Stimulated activated CD8-positive, alpha-beta memory T cell treated with anti-CD3 and anti-CD28 coated beads, Interleukin-12 subunit alpha, Interleukin-12 subunit beta, amount 100 ng/mL, for 24 hours (primary cell): ENCODE results near the gene RBM20.

ENCODE experiments used
- DNase-seq: peaks from one replicate; pipeline ENCODE4 v3.0.0-alpha.2; 2020; ENCODE audit errors: extremely low read depth

Gene RBM20

DNA sequence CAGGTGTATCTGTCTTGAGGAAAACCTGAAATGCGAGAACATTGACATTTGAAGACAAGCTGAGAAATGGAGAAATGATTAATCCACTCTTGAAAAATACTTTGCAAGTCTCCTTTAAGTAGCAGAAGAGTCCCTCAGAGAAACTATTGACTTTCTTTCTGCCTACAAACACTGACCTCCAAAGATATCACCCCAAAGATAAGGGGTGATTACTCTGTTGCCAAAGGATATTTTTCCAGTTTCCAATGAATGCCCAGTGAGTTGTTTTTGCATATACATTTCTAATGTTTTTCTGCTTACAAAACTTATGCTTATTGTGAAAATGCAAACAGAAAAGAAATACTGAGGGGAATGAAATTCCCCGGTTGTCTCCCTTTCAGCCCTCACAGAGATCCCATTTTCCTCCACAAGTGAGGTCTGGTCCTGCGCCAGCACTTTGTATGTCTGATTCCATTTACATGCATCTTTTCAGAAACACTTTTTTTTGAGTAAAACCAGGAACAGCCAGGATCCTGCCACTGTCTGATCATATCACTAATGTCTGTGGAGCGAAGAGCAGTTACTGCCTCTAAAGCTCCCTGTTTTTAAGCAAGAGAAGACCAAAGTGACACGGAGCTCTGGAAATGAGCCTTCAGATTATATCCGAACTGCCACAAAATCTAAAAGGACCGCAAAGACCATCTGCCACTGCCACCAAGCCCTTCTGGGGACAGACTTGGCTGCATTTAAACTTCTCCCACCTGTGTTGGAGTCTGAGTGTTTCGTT lies 144.7 kb downstream of the RBM20 start:
- DNase-seq, result no peak

- DNase-seq, result no peak
These were observed 145.7 kb downstream of the RBM20 start for GRCh38 chr10:110789604-110790433.

DNA sequence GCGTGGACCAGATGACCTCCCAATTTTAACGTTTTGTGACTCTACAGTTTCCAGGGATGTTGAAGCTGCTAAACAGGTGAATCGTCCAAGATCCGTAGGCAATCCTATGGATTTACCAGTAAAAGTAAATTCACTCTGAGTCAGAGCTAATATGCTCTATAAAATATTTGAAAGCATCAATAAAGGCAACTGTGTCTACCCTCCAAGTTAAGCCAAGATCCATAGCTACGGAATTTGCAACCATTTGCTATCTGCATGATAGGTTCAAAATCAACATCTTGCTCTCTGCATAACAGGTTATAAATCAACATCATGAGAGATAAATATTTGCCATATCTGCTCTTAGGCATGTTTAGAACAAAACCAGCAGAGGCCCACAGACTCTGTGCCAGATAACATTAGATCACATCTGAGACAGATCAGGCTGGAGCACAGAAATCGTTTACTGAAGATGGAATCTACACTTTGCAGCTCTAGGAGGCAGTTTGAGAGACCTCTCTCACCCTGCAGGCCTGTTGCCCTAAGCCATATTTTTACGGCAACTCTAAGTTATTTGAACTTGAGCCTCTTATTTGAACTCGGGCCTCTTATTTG lies 146.9 kb downstream of the RBM20 start:
- DNase-seq, result no peak

- no peak for DNase-seq
These were observed 147.5 kb downstream of the RBM20 start for GRCh38 chr10:110791541-110792073.

DNA sequence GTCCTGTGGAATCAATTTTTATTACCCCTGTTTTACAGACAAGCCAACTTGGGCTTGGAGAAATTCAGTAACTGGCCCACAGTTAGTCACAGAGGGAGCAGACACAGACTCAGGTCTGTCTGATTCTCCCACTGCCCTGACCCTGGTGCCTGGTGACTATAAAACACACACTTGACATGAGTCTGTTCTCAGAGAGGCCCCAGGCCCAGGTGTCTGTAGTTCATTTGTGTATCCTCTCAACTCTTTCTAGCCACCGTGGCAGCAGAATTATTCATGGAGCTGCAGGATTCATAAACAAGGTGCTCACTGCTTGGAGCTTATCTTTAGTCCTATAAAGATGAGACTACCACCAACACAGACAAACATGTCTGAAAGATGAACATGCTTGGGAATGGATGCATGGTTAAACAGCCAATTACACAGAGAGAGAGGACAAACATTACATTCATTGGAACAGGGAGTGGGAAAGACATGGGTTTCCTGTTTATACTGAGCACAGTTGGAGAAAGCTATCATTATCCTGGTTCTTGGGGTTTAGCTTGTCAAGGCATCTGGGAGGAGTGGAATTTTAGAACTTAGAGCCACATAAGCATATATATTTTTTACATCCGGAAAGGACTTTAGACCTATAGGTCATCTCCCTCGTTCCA lies 148.5 kb downstream of the RBM20 start:
- no peak for DNase-seq

- no peak for DNase-seq
These were observed 149.1 kb downstream of the RBM20 start for GRCh38 chr10:110793128-110793812.

GRCh38 chr10:110793886-110794285 lies 149.8 kb downstream of the RBM20 start:
- DNase-seq, result no peak

- no peak for DNase-seq
These were observed 150.7 kb downstream of the RBM20 start for GRCh38 chr10:110794808-110795207.

GRCh38 chr10:110797416-110797815 lies 153.3 kb downstream of the RBM20 start:
- DNase-seq, result no peak

DNA sequence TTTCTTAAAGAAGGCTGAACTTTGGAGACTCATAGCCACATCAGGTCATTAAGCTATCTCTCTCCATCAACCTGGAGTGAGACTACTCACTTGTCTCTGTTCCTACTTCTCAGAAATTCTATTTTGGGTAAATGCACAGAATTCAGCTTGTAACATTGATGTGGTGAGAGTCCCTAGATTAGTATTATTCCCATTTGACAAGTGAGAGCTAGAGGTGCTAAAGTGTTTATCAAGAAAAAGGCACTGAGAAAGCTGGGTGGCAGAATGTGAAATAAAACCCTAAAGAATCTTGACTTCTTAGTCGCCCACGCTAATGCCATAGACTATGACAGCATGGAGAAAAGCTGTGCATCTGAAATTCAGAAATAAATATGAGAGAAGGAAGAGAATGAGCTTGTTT lies 154.2 kb downstream of the RBM20 start:
- DNase-seq, result no peak

DNA sequence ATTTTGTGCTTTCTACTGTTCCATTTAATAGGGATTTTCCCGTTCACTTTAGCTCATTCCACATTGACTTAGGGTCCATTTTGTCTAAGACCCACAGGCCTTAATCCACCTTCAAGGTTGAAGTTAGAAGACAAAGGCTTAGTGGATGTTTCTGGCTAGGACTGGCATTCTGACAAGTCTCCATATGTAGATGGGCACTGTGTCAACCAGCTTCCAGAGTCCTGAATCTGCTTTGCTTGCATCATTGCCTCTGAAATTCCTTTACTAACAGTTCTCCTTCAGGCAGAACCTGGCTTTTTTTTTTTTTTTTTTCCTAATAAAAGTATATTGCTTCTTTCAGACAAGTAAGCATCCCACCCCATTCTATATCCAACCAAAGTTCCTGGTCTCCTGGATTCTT lies 158.0 kb downstream of the RBM20 start:
- no peak for DNase-seq

GRCh38 chr10:110802551-110803238 lies 158.6 kb downstream of the RBM20 start:
- no peak for DNase-seq

GRCh38 chr10:110803239-110803749 lies 159.2 kb downstream of the RBM20 start:
- no peak for DNase-seq

GRCh38 chr10:110803830-110804338 lies 159.7 kb downstream of the RBM20 start:
- DNase-seq, result no peak

GRCh38 chr10:110804376-110804775 lies 160.2 kb downstream of the RBM20 start:
- DNase-seq, result no peak

DNA sequence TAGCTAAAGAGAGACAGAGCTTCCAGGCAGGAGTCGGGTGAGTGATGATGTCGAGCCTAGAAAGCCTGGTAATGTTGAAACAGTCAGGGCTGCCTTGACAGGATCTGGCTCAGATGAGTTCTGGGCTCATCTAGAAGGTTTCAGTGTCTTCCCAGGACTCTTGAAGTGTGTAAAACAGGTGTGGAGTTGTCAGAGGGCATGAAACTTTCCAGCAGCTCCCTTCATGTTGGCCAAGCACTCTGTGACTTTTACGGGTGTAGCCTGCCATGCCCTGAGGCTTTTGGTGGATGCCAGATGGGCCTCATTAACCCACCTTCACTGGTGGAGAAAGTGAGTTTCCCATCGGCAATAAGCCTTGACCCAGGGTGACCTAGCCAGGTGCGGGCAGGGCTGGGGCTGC lies 161.2 kb downstream of the RBM20 start:
- DNase-seq, result no peak

- DNase-seq, result no peak
These were observed 162.2 kb downstream of the RBM20 start for GRCh38 chr10:110806335-110806734.

- no peak for DNase-seq
These were observed 164.0 kb downstream of the RBM20 start for GRCh38 chr10:110808123-110808522.

GRCh38 chr10:110808615-110809014 lies 164.5 kb downstream of the RBM20 start:
- no peak for DNase-seq

GRCh38 chr10:110810625-110811024 lies 166.5 kb downstream of the RBM20 start:
- DNase-seq, result no peak
